ENCODE measurements around the gene RGS17. TPM values are rescaled to one million over a fixed set of nuclear protein-coding genes. Genes with fewer than 3 reads are reported as not detected.

Gene RGS17
- total and polyA plus RNA-seq, 10 of the 15 experiments (the other 5 are each of a cell fraction or from before 2014, with no cell fraction given): 0.06 to 0.29 (median 0.14) TPM; not detected in 4

DNA sequence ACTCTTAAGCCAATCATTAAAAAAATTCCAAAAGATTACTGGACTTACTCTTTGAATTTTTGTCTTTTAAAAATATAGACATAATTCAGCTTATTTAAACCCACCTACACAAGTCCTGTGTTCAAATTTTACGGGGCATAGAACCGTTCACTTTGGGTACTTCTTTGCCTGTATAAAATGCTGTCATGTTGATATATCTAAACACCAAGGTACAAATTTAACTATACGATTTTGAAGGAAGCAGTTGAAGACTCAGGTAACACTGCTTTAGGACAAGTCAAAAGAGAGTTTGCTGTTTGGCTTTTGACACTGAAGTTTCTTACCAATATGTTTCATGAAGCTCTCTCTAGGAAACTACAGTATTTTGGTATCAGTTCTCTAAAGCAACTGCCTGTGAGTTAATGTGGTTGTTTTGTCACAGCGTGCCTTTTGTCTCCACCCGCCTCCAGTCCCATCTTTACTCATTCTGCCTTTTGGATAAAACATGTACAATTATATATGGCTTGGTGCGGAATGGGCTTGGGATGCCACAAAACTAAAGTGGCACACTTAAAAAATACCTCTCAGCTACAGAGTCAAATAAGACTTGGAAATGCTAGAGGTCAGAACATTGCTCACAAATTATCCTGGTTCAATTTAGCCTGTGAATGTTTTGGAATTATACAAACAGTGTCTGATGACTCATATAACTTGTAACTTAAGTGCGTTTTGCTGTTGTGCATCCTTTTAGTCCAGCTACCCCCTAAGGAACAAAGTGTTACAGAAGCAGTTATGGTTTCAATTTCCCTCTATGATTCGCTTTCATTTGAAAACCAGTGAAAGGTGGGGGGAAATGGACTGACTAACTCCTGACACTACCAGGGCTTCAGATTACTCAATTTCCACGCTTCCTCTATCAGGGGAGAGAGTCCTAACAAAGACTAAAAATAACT is 38.7 kb downstream of the RGS17 start:
- FAIRE-seq (peak; percentile 95), DNase-seq (ENCODE audit: low read depth, low spot score) (peak; percentile 43), ATAC-seq (peak; percentile 91)
- H3K27me3 ChIP-seq (replicated peaks in 1 of 2; ENCODE audit: control insufficient read depth in 2 of 2, insufficient read depth in 2 of 2, low read length in 1 of 2): no peaks in the 10 kb centered on the region
- ChIA-PET RAD21 (ENCODE audit: unreplicated experiment) (interaction anchor here (0.9 to 1.8 kb wide), 7 partner anchors 9 to 107 kb away, joined by 3 to 6 read pairs (median 4); no protein-coding TSS in a partner anchor), SMC1A (ENCODE audit: uncharacterized antibody, unreplicated experiment) (interaction anchor here (0.6 to 2.7 kb wide), 10 partner anchors 12 to 682 kb away, joined by 3 to 22 read pairs (median 4); no protein-coding TSS in a partner anchor), CTCF (interaction anchor here (1.2 to 1.8 kb wide), 3 partner anchors 25 to 139 kb away, joined by 5 read pairs; no protein-coding TSS in a partner anchor), POLR2A (interaction anchor here (0.9 to 2.1 kb wide), 3 partner anchors 8 to 60 kb away, joined by 3 to 11 read pairs (median 4); no protein-coding TSS in a partner anchor)
- in situ Hi-C loops (cut with MboI): no loop called here
- WGBS (ENCODE audit: insufficient coverage, insufficient replicate concordance, low lambda C conversion rate, missing lambda C conversion rate): 14% methylated on average over 9 of the region's 9 CpGs
- no peaks in the 10 kb centered on the region; the same call in 1 of the 2 replicates for H3K4me1 ChIP-seq (ENCODE audit: control insufficient read depth, insufficient read depth, low read length)
- no TSS peak for BruUV-seq (replicated peaks)
- H2AFZ ChIP-seq (ENCODE audit: control insufficient read depth, low read depth, low read length): no peak overlapping the region
- no peak overlapping the region for H3K9ac ChIP-seq (ENCODE audit: control insufficient read depth, insufficient read depth, low read length)
- no peaks in the 10 kb centered on the region for H3K79me2 ChIP-seq (ENCODE audit: control insufficient read depth, insufficient read depth, low read length)
- H3K4me3 ChIP-seq: 0 out of 2 replicates have a peak overlapping the region, but pooled peaks have one; percentile 44
- no peaks in the 10 kb centered on the region for H3K9me3 ChIP-seq (replicated peaks; ENCODE audit: control insufficient read depth, insufficient read depth, low read length)
- H4K20me1 ChIP-seq (ENCODE audit: control insufficient read depth, insufficient read depth): no peaks in the 10 kb centered on the region
- peak overlapping the region; percentile 10; the same call in 1 of the 2 replicates for H3K27ac ChIP-seq (ENCODE audit: control insufficient read depth, insufficient read depth)
- H3K36me3 ChIP-seq (ENCODE audit: control insufficient read depth in 2 of 2, insufficient read depth in 2 of 2, low read length in 1 of 2): no peaks in the 10 kb centered on the region
- intact Hi-C loops (cut with micrococcal nuclease; ENCODE audit: unreplicated experiment): loop anchor here (2.0 to 5.0 kb wide), 3 partner anchors 26 to 110 kb away; partner anchors contain the start of genes FBXO5 and MTRF1L
- peak overlapping the region; percentile 45 for H3K4me2 ChIP-seq (ENCODE audit: control insufficient read depth, insufficient read depth)
- TF ChIP-seq EP300 (IDR thresholded peaks at IDR 0.05; ENCODE audit: borderline replicate concordance in 1 of 2, control insufficient read depth in 1 of 2, low read depth in 2 of 2, low read length in 2 of 2): peak in 1 of 2 experiments; percentile 45; a peak in 2 of 4 replicates
- TF ChIP-seq SMARCA5 (IDR thresholded peaks at IDR 0.05): peak; percentile 84
- 0 out of 2 replicates have a peak, but pooled peaks have one; percentile 50 for TF ChIP-seq FOXM1 (IDR thresholded peaks at IDR 0.05; ENCODE audit: low read depth, low read length)
- peak; percentile 72 for TF ChIP-seq MTA2 (IDR thresholded peaks at IDR 0.05; ENCODE audit: low read depth)
- 0 out of 2 replicates have a peak, but pooled peaks have one; percentile 48 for TF ChIP-seq CBX5 (IDR thresholded peaks at IDR 0.05; ENCODE audit: low read depth)
- peak; percentile 62 for TF ChIP-seq RUNX3 (IDR thresholded peaks at IDR 0.05; ENCODE audit: low read length)
- TF ChIP-seq, protein P1, sequence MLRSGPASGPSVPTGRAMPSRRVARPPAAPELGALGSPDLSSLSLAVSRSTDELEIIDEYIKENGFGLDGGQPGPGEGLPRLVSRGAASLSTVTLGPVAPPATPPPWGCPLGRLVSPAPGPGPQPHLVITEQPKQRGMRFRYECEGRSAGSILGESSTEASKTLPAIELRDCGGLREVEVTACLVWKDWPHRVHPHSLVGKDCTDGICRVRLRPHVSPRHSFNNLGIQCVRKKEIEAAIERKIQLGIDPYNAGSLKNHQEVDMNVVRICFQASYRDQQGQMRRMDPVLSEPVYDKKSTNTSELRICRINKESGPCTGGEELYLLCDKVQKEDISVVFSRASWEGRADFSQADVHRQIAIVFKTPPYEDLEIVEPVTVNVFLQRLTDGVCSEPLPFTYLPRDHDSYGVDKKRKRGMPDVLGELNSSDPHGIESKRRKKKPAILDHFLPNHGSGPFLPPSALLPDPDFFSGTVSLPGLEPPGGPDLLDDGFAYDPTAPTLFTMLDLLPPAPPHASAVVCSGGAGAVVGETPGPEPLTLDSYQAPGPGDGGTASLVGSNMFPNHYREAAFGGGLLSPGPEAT (IDR thresholded peaks at IDR 0.05; ENCODE audit: low read depth): peak; percentile 45; the same call in 1 of the 2 replicates
- peak; percentile 72 for TF ChIP-seq NFIC (IDR thresholded peaks at IDR 0.05; ENCODE audit: low read depth, low read length)
- peak; percentile 64 for TF ChIP-seq EED (IDR thresholded peaks at IDR 0.05; ENCODE audit: low read depth)
- TF ChIP-seq ZNF217 (IDR thresholded peaks at IDR 0.05): peak; percentile 57; the same call in 1 of the 2 replicates
- TF ChIP-seq KLF5 (IDR thresholded peaks at IDR 0.05; ENCODE audit: partially characterized antibody): no peak
- TF ChIP-seq GATAD2B (conservative IDR thresholded peaks at IDR 0.05; ENCODE audit: low read depth): peak; percentile 81
- no peak for TF ChIP-seq BCL11A (IDR thresholded peaks at IDR 0.05; ENCODE audit: low read depth, low read length)
- peak; percentile 51; the same call in 1 of the 2 replicates for TF ChIP-seq PAX5 (IDR thresholded peaks at IDR 0.05; ENCODE audit: borderline replicate concordance, low read depth, low read length)
- TF ChIP-seq ETV6 (conservative IDR thresholded peaks at IDR 0.05 in 1 of 2, IDR thresholded peaks at IDR 0.05 in 1 of 2; ENCODE audit: borderline replicate concordance in 1 of 2, low read depth in 1 of 2): peak in 1 of 2 experiments; percentile 88; a peak in 2 of 4 replicates
- TF ChIP-seq, protein P2, sequence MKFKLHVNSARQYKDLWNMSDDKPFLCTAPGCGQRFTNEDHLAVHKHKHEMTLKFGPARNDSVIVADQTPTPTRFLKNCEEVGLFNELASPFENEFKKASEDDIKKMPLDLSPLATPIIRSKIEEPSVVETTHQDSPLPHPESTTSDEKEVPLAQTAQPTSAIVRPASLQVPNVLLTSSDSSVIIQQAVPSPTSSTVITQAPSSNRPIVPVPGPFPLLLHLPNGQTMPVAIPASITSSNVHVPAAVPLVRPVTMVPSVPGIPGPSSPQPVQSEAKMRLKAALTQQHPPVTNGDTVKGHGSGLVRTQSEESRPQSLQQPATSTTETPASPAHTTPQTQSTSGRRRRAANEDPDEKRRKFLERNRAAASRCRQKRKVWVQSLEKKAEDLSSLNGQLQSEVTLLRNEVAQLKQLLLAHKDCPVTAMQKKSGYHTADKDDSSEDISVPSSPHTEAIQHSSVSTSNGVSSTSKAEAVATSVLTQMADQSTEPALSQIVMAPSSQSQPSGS (IDR thresholded peaks at IDR 0.05; ENCODE audit: low read length): no peak
- peak; percentile 55 for TF ChIP-seq MEF2B (IDR thresholded peaks at IDR 0.05; ENCODE audit: partially characterized antibody, poor library complexity, severe bottlenecking)
- peak; percentile 82 for TF ChIP-seq NBN (IDR thresholded peaks at IDR 0.05)
- TF ChIP-seq JUNB (IDR thresholded peaks at IDR 0.05): peak; percentile 18
